Measurements from ENCODE around the gene GRID2. TPM values are rescaled to one million over a fixed set of nuclear protein-coding genes. Genes with fewer than 3 reads are reported as not detected.

GRID2 gene
- total and polyA plus RNA-seq, 2 of the 4 experiments (the other 2 are of a cell fraction), result under 0.01 TPM; not detected in 1

GRCh38 chr4:92520563-92520962, 216.8 kb downstream of the GRID2 start:
- Histone ChIP-seq H3K18ac (ENCODE audit: low read depth, low read length) (no peak overlapping the region), H4K20me1 (ENCODE audit: insufficient read depth, low read length) (no peaks in the 10 kb centered on the region), H4K8ac (ENCODE audit: low read depth in 2 of 2, low read length in 2 of 2) (no peak overlapping the region), H2BK5ac (ENCODE audit: low read depth, low read length, poor library complexity, severe bottlenecking) (no peak overlapping the region), H3K27me3 (ENCODE audit: control insufficient read depth, insufficient read depth, low read length) (no peaks in the 10 kb centered on the region), H3K79me1 (ENCODE audit: low read depth in 1 of 2, low read length in 2 of 2) (no peaks in the 10 kb centered on the region), H2BK15ac (ENCODE audit: low read depth, low read length) (no peak overlapping the region), H2AFZ (replicated peaks; ENCODE audit: low read length, poor library complexity) (no peak overlapping the region), H3K56ac (ENCODE audit: extremely low read depth, insufficient read depth, low read length) (no peak overlapping the region), H3K23ac (ENCODE audit: low read depth, low read length) (no peak overlapping the region), H3K9me3 (ENCODE audit: control insufficient read depth, insufficient read depth, low read length) (no peaks in the 10 kb centered on the region), H4K5ac (ENCODE audit: low read depth, low read length) (no peak overlapping the region), H3K4me3 (ENCODE audit: insufficient read depth, low read depth, low read length) (no peak overlapping the region), H2BK20ac (ENCODE audit: low read depth, low read length) (no peak overlapping the region), H2AK9ac (replicated peaks; ENCODE audit: low read depth, low read length, poor library complexity) (no peak overlapping the region), H3K4ac (ENCODE audit: low read depth, low read length) (no peak overlapping the region), H2AK5ac (ENCODE audit: low read depth, low read length) (no peak overlapping the region), H3K9ac (ENCODE audit: low read depth, low read length) (no peak overlapping the region), H3K36me3 (ENCODE audit: control insufficient read depth, insufficient read depth, low read length) (no peaks in the 10 kb centered on the region), H2BK120ac (ENCODE audit: low read depth, low read length) (no peak overlapping the region), H3K4me1 (ENCODE audit: control insufficient read depth, insufficient read depth, low read length) (no peaks in the 10 kb centered on the region), H3K9me1 (ENCODE audit: insufficient read depth, low read length) (no peaks in the 10 kb centered on the region), H3K4me2 (ENCODE audit: low read depth, low read length) (no peak overlapping the region), H3K14ac (replicated peaks; ENCODE audit: low read depth, low read length) (no peak overlapping the region), H4K91ac (ENCODE audit: insufficient read depth, low read depth, low read length) (no peak overlapping the region), H3K27ac (ENCODE audit: insufficient read depth, low read length) (no peak overlapping the region)
- in situ Hi-C loops (cut with MboI; ENCODE audit: low sequenced_read_pairs) (no loop called here), intact Hi-C loops (cut with micrococcal nuclease) (no loop called here), dilution Hi-C loops (cut with HindIII; ENCODE audit: low sequenced_read_pairs, unreplicated experiment) (no loop called here)
- ChIA-PET CTCF (no interaction called here), POLR2A (ENCODE audit: unreplicated experiment) (no interaction called here)
- ATAC-seq (ENCODE audit: low read depth), result no peak
- DNase-seq, result no peak
- WGBS, 2 experiments (ENCODE audit: extremely low coverage in 2 of 2, insufficient read length in 1 of 2), result no CpG with 5 or more reads among the region's 2 CpGs
- TF ChIP-seq RFX5 (IDR thresholded peaks at IDR 0.05; ENCODE audit: low read depth, low read length) (no peak), CHD1 (IDR thresholded peaks at IDR 0.05; ENCODE audit: low read depth, low read length) (no peak), MAZ (IDR thresholded peaks at IDR 0.05; ENCODE audit: borderline replicate concordance, low read depth, low read length) (no peak), NFE2L2 (IDR thresholded peaks at IDR 0.05; ENCODE audit: low read depth, low read length) (no peak)
- BruUV-seq (replicated peaks), result no TSS peak
